Activated naive CD8-positive, alpha-beta T cell (primary cell): ENCODE measurements around the gene ASS1.

Experiments
- H3K27ac Mint-ChIP-seq: one replicate; pipeline ENCODE4 v1.8.0; 2021; ENCODE audit warnings: mixed read lengths
- H3K27me3 Mint-ChIP-seq: one replicate; pipeline ENCODE4 v1.8.0; 2021; ENCODE audit warnings: mixed read lengths
- H3K36me3 Mint-ChIP-seq: one replicate; pipeline ENCODE4 v1.8.0; 2021; ENCODE audit warnings: mixed read lengths
- H3K4me1 Mint-ChIP-seq: one replicate; pipeline ENCODE4 v1.8.0; 2021; ENCODE audit warnings: low read depth, mixed read lengths
- H3K4me3 Mint-ChIP-seq: one replicate; pipeline ENCODE4 v1.8.0; 2021; ENCODE audit warnings: mild to moderate bottlenecking, mixed read lengths
- H3K9me3 Mint-ChIP-seq: one replicate; pipeline ENCODE4 v1.8.0; 2021; ENCODE audit warnings: low read depth, mixed read lengths

The ASS1 gene

GRCh38 chr9:130523921-130524320, 79.2 kb downstream of the ASS1 start:
- Mint-ChIP-seq H3K27me3 (peaks cover 4% of the 10 kb centered on the region), H3K27ac (no peak overlapping the region), H3K4me3 (no peak overlapping the region), H3K9me3 (no peaks in the 10 kb centered on the region), H3K36me3 (no peaks in the 10 kb centered on the region), H3K4me1 (no peaks in the 10 kb centered on the region)

DNA sequence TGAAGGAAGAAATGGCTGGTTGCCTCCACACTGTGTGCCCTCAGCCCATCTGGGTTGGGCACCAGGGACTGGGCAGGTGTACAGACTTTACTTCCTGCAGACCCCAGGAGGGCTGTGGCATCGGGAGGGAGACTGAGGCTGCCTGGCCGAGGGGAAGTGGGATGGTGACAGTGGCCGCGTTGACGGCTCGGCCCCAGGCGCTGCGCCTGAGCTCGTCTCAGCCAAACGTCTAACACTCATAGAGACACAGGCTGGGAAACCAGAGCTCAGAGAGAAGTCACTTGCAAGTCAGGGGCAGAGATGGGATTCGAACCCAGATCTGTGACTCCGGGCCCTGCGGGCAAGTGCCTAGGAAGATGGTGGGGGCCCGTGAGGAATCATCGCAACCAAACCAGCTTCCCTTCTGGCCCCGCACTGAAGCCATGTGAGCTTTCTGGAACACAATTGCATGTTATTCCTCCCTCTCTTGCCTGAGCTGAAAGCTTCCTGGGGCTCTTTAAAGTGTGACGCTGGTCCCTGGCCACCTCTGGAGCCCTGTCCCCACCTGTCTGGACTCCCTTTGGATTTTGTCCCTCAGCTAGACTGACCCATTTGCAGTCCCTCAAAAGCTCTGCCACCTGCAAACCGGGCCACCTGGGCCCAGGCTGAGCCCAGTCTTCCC, 81.6 kb downstream of the ASS1 start:
- Mint-ChIP-seq H3K4me3 (no peak overlapping the region), H3K27me3 (peaks cover 4% of the 10 kb centered on the region), H3K4me1 (no peaks in the 10 kb centered on the region), H3K27ac (no peak overlapping the region), H3K36me3 (no peaks in the 10 kb centered on the region), H3K9me3 (no peaks in the 10 kb centered on the region)

DNA sequence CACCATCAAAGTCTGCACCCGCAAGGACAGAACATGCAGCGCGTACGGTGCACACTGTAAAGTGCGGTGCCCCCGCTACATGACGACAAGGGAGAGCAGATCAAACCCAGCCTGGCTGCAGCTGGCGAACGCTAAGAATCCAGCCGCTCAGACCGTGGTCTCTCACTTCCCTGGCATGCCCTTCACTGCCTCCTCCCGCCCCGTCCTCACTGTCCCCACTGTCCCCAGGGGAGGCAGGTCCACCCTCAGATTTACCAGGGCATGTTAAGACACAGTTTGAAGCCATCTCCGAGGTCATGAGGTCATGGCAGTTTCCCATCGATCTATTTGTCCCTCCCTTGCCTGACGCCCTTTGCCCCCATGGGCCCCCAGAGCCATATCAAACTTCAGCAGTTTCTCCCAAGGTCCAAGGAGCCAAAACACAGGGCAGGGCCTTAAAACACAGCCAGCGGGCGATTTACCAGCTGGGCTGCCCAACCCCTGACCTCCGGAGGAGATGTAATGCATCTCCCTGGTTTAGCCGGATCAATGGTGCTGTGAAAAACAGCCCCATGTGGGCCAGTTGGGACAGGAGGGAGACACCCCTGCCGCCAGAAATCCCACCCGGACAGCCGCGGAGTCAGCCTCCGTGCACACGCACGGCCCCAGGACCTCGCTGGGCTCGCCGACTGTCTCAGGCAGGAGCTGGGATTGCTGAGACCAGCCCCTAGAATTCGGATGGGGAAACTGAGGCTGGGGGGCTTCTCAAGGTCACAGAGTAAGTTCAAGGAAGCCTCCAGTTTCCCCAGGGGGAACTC, 82.3 kb downstream of the ASS1 start:
- no peak overlapping the region for H3K27ac Mint-ChIP-seq
- no peaks in the 10 kb centered on the region for H3K4me1 Mint-ChIP-seq
- H3K4me3 Mint-ChIP-seq: no peak overlapping the region
- no peaks in the 10 kb centered on the region for H3K9me3 Mint-ChIP-seq
- peaks cover 4% of the 10 kb centered on the region for H3K27me3 Mint-ChIP-seq
- H3K36me3 Mint-ChIP-seq: no peaks in the 10 kb centered on the region

- Mint-ChIP-seq H3K4me1 (no peaks in the 10 kb centered on the region), H3K4me3 (no peak overlapping the region), H3K27ac (no peak overlapping the region), H3K9me3 (no peaks in the 10 kb centered on the region), H3K36me3 (no peaks in the 10 kb centered on the region), H3K27me3 (peaks cover 4% of the 10 kb centered on the region)
Measured at GRCh38 chr9:130527651-130528310, 83.0 kb downstream of the ASS1 start.

- H3K27ac Mint-ChIP-seq: no peak overlapping the region
- H3K36me3 Mint-ChIP-seq: no peaks in the 10 kb centered on the region
- H3K4me3 Mint-ChIP-seq: no peak overlapping the region
- no peaks in the 10 kb centered on the region for H3K9me3 Mint-ChIP-seq
- H3K27me3 Mint-ChIP-seq: peaks cover 2% of the 10 kb centered on the region
- no peaks in the 10 kb centered on the region for H3K4me1 Mint-ChIP-seq
Measured at GRCh38 chr9:130528674-130529073, 83.9 kb downstream of the ASS1 start.

GRCh38 chr9:130530938-130531337, 86.2 kb downstream of the ASS1 start:
- Mint-ChIP-seq H3K36me3 (no peaks in the 10 kb centered on the region), H3K27me3 (peaks cover 13% of the 10 kb centered on the region), H3K27ac (no peak overlapping the region)

GRCh38 chr9:130531670-130532069, 86.9 kb downstream of the ASS1 start:
- peaks cover 16% of the 10 kb centered on the region for H3K27me3 Mint-ChIP-seq

More at GRCh38 chr9:130530938-130531337, 86.2 kb downstream of the ASS1 start:
- Mint-ChIP-seq H3K4me1 (peaks cover 5% of the 10 kb centered on the region), H3K4me3 (no peak overlapping the region), H3K9me3 (no peaks in the 10 kb centered on the region)

DNA sequence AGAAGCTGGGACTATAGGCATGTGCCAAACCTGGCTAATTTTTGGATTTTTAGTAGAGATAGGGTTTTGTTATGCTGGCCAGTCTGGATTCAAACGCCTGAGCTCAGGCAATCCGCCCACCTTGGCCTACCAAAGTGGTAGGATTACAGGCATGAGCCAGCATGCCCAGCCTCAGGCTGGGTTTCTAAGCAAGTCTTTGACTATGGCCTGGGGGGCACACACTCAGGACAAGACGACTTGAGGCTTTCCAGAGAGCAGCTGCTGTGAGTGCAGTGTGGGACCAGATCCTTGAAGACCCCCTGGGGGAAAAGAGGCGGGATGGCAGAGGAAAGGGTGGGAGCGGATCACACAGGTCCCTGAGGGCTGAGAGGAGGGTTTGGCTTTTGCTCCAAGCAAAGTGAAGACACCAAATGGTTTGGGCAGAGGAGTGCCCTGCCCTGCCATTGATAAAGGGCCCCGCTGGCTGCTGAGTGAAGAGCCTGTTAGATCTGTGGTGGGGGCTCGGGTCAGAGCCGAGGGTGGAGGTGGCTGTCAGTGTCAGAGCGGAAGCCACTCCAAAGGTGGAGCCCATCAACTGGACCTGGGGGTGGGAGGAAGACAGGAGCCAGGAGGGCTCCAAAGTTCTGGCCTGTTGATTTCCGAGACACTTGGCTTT, 87.8 kb downstream of the ASS1 start:
- H3K27me3 Mint-ChIP-seq: peaks cover 20% of the 10 kb centered on the region
- H3K27ac Mint-ChIP-seq: no peak overlapping the region
- peaks cover 12% of the 10 kb centered on the region for H3K4me1 Mint-ChIP-seq
- H3K36me3 Mint-ChIP-seq: no peaks in the 10 kb centered on the region
- no peaks in the 10 kb centered on the region for H3K9me3 Mint-ChIP-seq
- H3K4me3 Mint-ChIP-seq: no peak overlapping the region

More at GRCh38 chr9:130531670-130532069, 86.9 kb downstream of the ASS1 start:
- Mint-ChIP-seq H3K4me1 (peaks cover 6% of the 10 kb centered on the region), H3K9me3 (no peaks in the 10 kb centered on the region), H3K36me3 (no peaks in the 10 kb centered on the region), H3K4me3 (no peak overlapping the region), H3K27ac (no peak overlapping the region)

- Mint-ChIP-seq H3K4me1 (peaks cover 18% of the 10 kb centered on the region), H3K9me3 (no peaks in the 10 kb centered on the region), H3K27ac (no peak overlapping the region), H3K4me3 (peak overlapping the region; percentile 4), H3K36me3 (no peaks in the 10 kb centered on the region), H3K27me3 (peaks cover 44% of the 10 kb centered on the region)
Measured at GRCh38 chr9:130535818-130536521, 91.2 kb downstream of the ASS1 start.

GRCh38 chr9:130536701-130537107, 91.9 kb downstream of the ASS1 start:
- peaks cover 44% of the 10 kb centered on the region for H3K27me3 Mint-ChIP-seq
- H3K27ac Mint-ChIP-seq: no peak overlapping the region
- no peaks in the 10 kb centered on the region for H3K36me3 Mint-ChIP-seq
- no peak overlapping the region for H3K4me3 Mint-ChIP-seq
- peaks cover 18% of the 10 kb centered on the region for H3K4me1 Mint-ChIP-seq
- no peaks in the 10 kb centered on the region for H3K9me3 Mint-ChIP-seq

GRCh38 chr9:130537346-130538050, 92.7 kb downstream of the ASS1 start:
- Mint-ChIP-seq H3K36me3 (no peaks in the 10 kb centered on the region), H3K27ac (no peak overlapping the region), H3K4me1 (peaks cover 18% of the 10 kb centered on the region), H3K27me3 (peaks cover 44% of the 10 kb centered on the region), H3K9me3 (no peaks in the 10 kb centered on the region), H3K4me3 (peak overlapping the region; percentile 20)

DNA sequence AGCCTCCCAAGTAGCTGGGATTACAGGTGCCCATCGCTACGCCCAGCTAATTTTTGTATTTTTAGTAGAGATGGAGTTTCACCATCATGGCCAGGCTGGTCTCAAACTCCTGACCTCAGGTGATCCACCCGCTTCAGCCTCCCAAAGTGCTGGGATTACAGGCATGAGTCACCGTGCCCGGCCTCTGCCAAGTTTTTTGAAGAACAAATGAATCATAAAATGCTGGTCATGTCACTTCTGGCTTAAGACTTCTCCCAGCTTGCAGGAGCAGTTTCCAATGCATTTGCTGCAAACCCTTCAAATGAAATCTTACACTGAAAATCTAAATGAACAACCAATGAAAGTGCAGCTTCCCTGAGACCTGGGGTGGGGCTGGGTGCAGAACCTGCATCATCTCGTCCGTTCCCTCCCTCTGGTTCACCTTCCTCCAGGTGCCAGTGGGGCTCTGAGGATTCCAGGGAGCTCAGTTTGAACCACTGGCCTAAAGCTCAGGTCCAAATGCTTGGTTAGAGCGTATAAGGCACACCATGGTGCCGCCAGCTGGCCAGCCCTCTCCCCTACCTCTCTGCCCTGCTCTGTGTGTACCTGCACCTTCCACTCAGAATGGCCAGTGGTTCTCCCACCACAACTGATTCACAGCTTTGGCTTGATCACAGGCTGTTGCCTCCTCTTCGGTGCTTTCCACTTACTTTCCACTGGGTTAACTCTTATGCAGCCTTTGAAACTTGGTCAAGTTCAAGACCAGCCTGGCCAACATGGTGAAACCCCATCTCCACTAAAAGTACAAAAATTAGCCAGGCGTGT, 94.9 kb downstream of the ASS1 start:
- no peak overlapping the region for H3K27ac Mint-ChIP-seq
- H3K9me3 Mint-ChIP-seq: no peaks in the 10 kb centered on the region
- peaks cover 40% of the 10 kb centered on the region for H3K27me3 Mint-ChIP-seq
- no peak overlapping the region for H3K4me3 Mint-ChIP-seq
- no peaks in the 10 kb centered on the region for H3K36me3 Mint-ChIP-seq
- peaks cover 18% of the 10 kb centered on the region for H3K4me1 Mint-ChIP-seq

GRCh38 chr9:130541533-130541932, 96.8 kb downstream of the ASS1 start:
- Mint-ChIP-seq H3K27me3 (peaks cover 32% of the 10 kb centered on the region), H3K27ac (no peak overlapping the region), H3K4me3 (no peak overlapping the region)

More at GRCh38 chr9:130541533-130541932, 96.8 kb downstream of the ASS1 start:
- Mint-ChIP-seq H3K4me1 (peaks cover 12% of the 10 kb centered on the region), H3K9me3 (no peaks in the 10 kb centered on the region), H3K36me3 (no peaks in the 10 kb centered on the region)
